GM08714 (cell line): ENCODE results near the gene CDK5R1.

Source experiments
- H3K4me3 ChIP-seq: fragments of 200-500 bp; sonication (Bioruptor generic); 2 replicates; pipeline ENCODE4 v1.5.1; 2014; ENCODE audit warnings: mild to moderate bottlenecking, low read length, inconsistent platforms
- ZNF274 ChIP-seq: IDR thresholded peaks from 2 replicates; pipeline ENCODE4 v1.6.1; 2012; ENCODE audit warnings: mild to moderate bottlenecking, low read depth, low read length

The CDK5R1 gene

DNA sequence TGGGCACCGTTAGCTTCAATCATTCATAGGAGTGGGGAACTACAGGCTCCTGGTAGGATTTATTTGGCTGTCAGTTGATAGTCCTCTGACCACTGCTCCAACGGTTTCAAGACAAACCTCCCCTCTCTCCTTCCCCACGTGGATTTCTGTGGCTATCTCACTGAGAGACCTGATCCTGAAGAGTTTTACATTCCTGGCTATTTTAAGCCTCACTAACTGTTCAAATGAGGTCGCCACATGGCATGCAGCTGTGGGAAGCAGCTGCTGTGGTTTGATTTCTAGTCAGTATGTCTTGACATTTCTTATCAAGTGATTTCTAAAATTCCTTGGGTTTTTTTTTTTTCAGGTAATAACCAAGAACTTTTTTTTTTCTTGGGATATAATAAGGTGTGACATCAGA lies 38.3 kb downstream of the CDK5R1 start:
- TF ChIP-seq ZNF274 = no peak
- no peak overlapping the region for H3K4me3 ChIP-seq

DNA sequence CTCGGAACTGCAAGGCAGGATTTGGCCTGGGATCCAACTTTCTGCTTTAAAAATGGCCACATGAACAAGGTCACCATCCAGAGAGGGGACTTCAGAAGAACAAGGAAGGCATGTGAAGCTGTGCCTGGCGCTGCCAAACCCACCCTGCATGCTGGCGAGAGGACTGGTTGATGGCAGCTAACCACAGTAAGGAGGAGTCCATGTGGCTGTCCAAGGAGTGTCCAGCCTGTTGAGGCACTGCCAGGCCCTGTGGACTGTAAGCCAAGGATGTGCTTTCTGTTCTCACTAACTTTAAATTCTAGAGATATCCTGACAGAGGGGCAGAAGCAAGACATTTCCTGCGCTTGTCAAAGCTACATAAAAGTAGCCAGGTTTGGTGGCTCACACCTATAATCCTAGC lies 40.4 kb downstream of the CDK5R1 start:
- no peak overlapping the region for H3K4me3 ChIP-seq
- TF ChIP-seq ZNF274 = no peak

DNA sequence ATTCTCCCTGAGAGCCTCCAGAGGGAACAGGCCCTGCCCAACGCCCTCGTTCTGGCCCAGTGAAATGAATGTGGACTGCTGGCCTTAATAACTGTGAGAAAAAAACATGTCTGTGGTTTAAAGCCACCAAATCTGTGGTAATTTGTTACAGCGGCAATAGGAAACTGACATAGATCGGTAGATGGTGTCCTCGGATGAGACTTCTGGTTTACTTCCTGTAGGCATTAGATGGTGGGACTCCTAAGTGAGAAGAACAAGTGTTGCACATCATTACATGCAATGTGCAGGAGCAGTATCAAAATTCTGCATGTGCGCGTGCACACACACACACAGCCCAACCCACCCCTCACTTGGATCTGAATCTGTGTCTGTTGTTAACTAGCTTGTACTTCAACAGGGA lies 42.0 kb downstream of the CDK5R1 start:
- TF ChIP-seq ZNF274 = no peak

DNA sequence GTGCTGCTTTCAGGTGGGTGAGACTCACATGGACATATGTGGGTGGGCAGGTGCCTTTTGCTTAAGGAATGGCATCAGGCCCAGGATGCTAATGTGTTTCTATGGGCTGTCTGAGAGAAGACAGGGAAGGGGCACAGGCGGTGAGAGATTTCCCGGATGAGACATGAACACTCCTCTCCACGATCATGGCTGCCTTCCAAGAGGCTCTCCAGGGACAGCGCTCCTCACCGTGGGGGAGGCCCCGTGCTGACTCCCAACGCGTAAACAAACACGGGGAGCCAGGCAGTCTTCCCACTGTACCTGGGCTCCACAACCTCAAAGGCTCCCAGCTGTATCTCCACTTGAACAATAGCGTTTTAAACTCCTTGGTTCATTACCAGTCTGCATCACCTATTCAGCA lies 42.8 kb downstream of the CDK5R1 start:
- TF ChIP-seq ZNF274 = no peak
- no peak overlapping the region for H3K4me3 ChIP-seq

More for the DNA sequence above, 42.0 kb downstream of the CDK5R1 start:
- H3K4me3 ChIP-seq = no peak overlapping the region

DNA sequence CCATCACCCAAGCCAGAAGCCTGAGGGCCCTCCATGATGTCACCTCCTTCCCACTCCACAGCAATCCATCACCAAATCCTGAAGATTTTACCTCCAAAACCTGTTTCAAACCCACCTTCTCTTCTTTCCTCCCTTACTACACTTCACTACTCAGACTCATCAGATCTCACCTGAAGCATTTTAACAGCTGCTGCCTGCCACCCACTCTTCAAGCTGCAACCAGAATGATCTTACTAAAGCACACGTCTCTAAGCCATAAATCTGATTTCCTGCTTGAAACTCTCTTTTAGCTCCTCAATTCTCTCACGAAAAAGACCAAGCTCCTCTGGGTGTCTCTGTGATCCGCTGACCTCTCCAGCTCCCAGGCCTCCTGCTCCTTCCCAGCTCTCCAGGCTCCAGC lies 46.5 kb downstream of the CDK5R1 start:
- TF ChIP-seq ZNF274 = no peak
- H3K4me3 ChIP-seq = no peak overlapping the region

DNA sequence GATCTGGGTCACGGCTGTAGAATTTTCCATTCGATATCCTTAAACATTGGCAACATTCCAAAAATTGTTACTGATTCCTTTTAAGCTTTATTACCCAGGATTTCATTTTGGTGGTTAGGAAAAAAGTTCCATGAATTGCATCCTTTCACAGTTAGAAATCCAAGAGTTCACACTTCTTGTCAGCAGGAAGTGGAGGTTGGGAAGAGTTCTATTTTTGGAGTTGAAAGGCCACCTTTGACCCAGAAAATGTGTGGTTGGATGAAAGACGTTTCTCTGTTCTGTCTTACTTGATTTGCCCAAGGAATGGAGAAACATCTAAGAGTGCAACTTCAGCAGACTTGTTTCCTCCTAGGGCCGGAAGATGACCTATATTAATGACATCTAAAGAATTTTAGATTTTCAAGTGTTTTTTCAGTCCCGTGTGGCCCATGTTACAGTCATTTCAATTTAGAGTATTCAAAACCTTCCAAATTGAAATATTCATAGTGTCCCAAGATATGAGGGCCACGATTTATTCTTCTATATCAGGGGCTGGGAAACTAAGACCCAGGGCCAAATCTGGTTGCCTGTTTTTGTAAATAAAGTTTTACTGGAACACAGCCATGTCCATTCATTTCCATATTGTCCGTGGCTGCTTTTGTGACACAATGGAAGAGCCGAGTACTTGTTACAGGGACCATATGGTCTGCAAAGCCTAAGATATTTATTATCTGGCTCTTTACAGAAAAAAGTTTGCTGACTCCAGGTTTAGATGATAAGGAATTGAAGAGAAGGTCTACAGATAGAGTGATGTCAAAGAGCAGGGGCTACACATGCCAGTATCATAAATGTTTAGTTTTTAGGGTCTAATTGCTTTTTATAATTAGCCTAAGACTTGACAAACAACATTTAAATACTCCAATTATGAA lies 50.2 kb downstream of the CDK5R1 start:
- no peak for TF ChIP-seq ZNF274
- H3K4me3 ChIP-seq = no peak overlapping the region
